GM10266 (cell line): ENCODE results near the gene KRTAP5-4.
"Not testable (repeated sequence)": the region's sequence is repeated elsewhere in the genome, so short reads cannot be mapped to it uniquely, and the experiment has no call there.

Experiments used
- DNase-seq: peaks from one replicate; pipeline ENCODE4 v3.0.0; 2012; ENCODE audit errors: extremely low spot score
- CTCF ChIP-seq: IDR thresholded peaks from 2 replicates; pipeline ENCODE4 v1.5.1; 2012; ENCODE audit warnings: mild to moderate bottlenecking, low read depth; ENCODE audit not compliant: control insufficient read depth, insufficient read depth; ENCODE audit errors: missing control alignments

The KRTAP5-4 gene

GRCh38 chr11:1667121-1667850 lies 45.3 kb upstream of the KRTAP5-4 start:
- no peak for DNase-seq
- no peak for TF ChIP-seq CTCF

GRCh38 chr11:1665313-1665712 lies 43.4 kb upstream of the KRTAP5-4 start:
- no peak for DNase-seq

GRCh38 chr11:1662699-1663283 lies 40.9 kb upstream of the KRTAP5-4 start:
- not testable (repeated sequence) for DNase-seq

More at GRCh38 chr11:1665313-1665712, 43.4 kb upstream of the KRTAP5-4 start:
- TF ChIP-seq CTCF = no peak

- DNase-seq = not testable (repeated sequence)
Measured at GRCh38 chr11:1661454-1662269, 39.7 kb upstream of the KRTAP5-4 start.

GRCh38 chr11:1660111-1660867 lies 38.4 kb upstream of the KRTAP5-4 start:
- DNase-seq = no peak
- no peak for TF ChIP-seq CTCF

- TF ChIP-seq CTCF = no peak
- no peak for DNase-seq
Measured at GRCh38 chr11:1659506-1659905, 37.6 kb upstream of the KRTAP5-4 start.

- TF ChIP-seq CTCF = no peak
- DNase-seq = no peak
Measured at GRCh38 chr11:1656670-1657069, 34.7 kb upstream of the KRTAP5-4 start.
